HUES64 (cell line): Measurements from ENCODE around the gene ARHGAP15.
A peak's percentile ranks its signal among the peaks of the same experiment; 100 is the strongest.

Source experiments
- H3K27ac ChIP-seq: 2 replicates; pipeline ENCODE4 v1.7.0; 2013; ENCODE audit warnings: low read depth, low read length, inconsistent platforms
- H3K27me3 ChIP-seq: 2 replicates; pipeline ENCODE4 v1.6.1; 2013; ENCODE audit warnings: mild to moderate bottlenecking, low read length; ENCODE audit not compliant: insufficient read depth
- H3K36me3 ChIP-seq: 2 replicates; pipeline ENCODE4 v1.6.1; 2013; ENCODE audit warnings: mild to moderate bottlenecking, low read length; ENCODE audit not compliant: insufficient read depth
- H3K4me1 ChIP-seq: 2 replicates; pipeline ENCODE4 v1.6.1; 2013; ENCODE audit warnings: mild to moderate bottlenecking, low read length, moderate library complexity; ENCODE audit not compliant: insufficient read depth
- H3K4me3 ChIP-seq: 2 replicates; pipeline ENCODE4 v1.5.1; 2013; ENCODE audit warnings: mild to moderate bottlenecking, low read length, moderate library complexity
- H3K9ac ChIP-seq: 2 replicates; pipeline ENCODE4 v1.6.1; 2013; ENCODE audit warnings: mild to moderate bottlenecking, low read depth, low read length
- H3K9me3 ChIP-seq: 2 replicates; pipeline ENCODE4 v1.6.1; 2013; ENCODE audit warnings: low read depth, low read length; ENCODE audit not compliant: insufficient read depth
- WGBS: fragments of 150-250, 120-280 bp; methylation state at CpG from one replicate; pipeline ENCODE4 v1.1.7; 2013; ENCODE audit warnings: missing lambda C conversion rate; 5-methylcytosine and 5-hydroxymethylcytosine counted together

Gene ARHGAP15

GRCh38 chr2:143252138-143252907 lies 123.1 kb downstream of the ARHGAP15 start:
- WGBS, result 97% methylated on average over 4 of the region's 5 CpGs
- no peaks in the 10 kb centered on the region for H3K27me3 ChIP-seq

GRCh38 chr2:143254110-143254509 lies 124.9 kb downstream of the ARHGAP15 start:
- Histone ChIP-seq H3K9ac (no peak overlapping the region), H3K27me3 (no peaks in the 10 kb centered on the region), H3K36me3 (no peaks in the 10 kb centered on the region), H3K27ac (no peak overlapping the region), H3K4me3 (no peak overlapping the region), H3K9me3 (no peaks in the 10 kb centered on the region), H3K4me1 (peaks cover 13% of the 10 kb centered on the region)
- WGBS, result 70% methylated on average over 1 of the region's 1 CpG

More at GRCh38 chr2:143252138-143252907, 123.1 kb downstream of the ARHGAP15 start:
- Histone ChIP-seq H3K4me3 (no peak overlapping the region), H3K4me1 (no peaks in the 10 kb centered on the region), H3K36me3 (no peaks in the 10 kb centered on the region), H3K9me3 (no peaks in the 10 kb centered on the region), H3K27ac (no peak overlapping the region), H3K9ac (no peak overlapping the region)

DNA sequence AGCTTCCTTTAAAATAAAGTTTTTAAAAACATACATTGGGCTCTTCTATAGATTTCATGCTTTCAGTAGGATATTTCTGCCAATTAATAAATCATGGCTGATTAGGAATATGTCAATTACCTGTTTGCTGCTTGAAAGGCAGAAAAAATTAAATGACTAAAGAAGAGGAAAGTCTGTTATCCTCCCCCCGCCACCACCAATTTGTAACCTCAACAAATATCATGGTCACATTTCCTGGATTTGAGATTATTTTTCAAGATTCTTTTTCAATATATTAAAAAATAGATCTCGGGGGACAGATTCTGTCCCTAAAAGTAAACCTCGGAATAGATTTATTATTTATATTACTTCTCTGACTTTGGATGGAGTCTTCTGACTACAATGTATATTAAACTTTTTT lies 125.9 kb downstream of the ARHGAP15 start:
- peaks cover 15% of the 10 kb centered on the region for H3K4me1 ChIP-seq
- no peak overlapping the region for H3K9ac ChIP-seq
- WGBS, result no CpG with 5 or more reads among the region's 3 CpGs
- H3K4me3 ChIP-seq, result no peak overlapping the region
- no peaks in the 10 kb centered on the region for H3K27me3 ChIP-seq
- H3K27ac ChIP-seq, result no peak overlapping the region
- no peaks in the 10 kb centered on the region for H3K9me3 ChIP-seq
- H3K36me3 ChIP-seq, result no peaks in the 10 kb centered on the region

GRCh38 chr2:143255899-143256298 lies 126.7 kb downstream of the ARHGAP15 start:
- H3K9me3 ChIP-seq, result no peaks in the 10 kb centered on the region
- H3K27ac ChIP-seq, result no peak overlapping the region
- peaks cover 15% of the 10 kb centered on the region for H3K4me1 ChIP-seq
- no peaks in the 10 kb centered on the region for H3K36me3 ChIP-seq
- no peak overlapping the region for H3K4me3 ChIP-seq
- H3K9ac ChIP-seq, result no peak overlapping the region
- H3K27me3 ChIP-seq, result no peaks in the 10 kb centered on the region

- no peaks in the 10 kb centered on the region for H3K9me3 ChIP-seq
- H3K9ac ChIP-seq, result no peak overlapping the region
- H3K27me3 ChIP-seq, result no peaks in the 10 kb centered on the region
- no peaks in the 10 kb centered on the region for H3K36me3 ChIP-seq
- H3K4me1 ChIP-seq, result peaks cover 15% of the 10 kb centered on the region
- peak overlapping the region; percentile 63; the same call in 1 of the 2 replicates for H3K27ac ChIP-seq
- 88% methylated on average over 2 of the region's 3 CpGs for WGBS
- no peak overlapping the region for H3K4me3 ChIP-seq
These were observed 129.1 kb downstream of the ARHGAP15 start for GRCh38 chr2:143258126-143258892.

DNA sequence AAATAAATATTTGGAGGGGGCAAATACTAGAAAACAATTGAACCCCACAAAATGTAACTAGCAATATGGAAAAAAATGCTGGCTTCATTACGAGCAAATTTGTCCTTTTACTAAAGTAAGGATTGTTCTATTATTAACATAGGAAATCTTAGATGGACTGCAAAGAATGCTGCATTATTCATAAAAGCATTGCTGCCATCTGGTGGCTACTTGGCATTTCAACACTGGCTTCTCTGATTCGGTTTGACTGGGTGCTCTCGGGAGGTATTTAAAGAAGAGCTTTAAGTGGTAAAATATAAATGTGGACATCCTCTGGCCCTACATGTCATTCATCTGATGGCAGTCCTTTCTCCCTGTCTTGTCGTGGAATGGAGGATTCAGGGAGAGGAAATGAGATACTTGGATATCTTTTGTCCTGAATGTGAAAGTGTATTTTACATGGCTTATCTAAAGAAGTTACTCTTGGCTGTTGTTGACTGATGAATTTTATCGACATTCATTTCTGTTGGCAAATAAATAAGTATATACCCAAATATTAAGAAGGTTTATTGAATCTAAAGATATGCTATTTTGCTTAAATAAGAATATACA lies 130.2 kb downstream of the ARHGAP15 start:
- Histone ChIP-seq H3K27ac (no peak overlapping the region), H3K9ac (no peak overlapping the region), H3K4me3 (no peak overlapping the region), H3K27me3 (no peaks in the 10 kb centered on the region), H3K36me3 (no peaks in the 10 kb centered on the region), H3K9me3 (no peaks in the 10 kb centered on the region), H3K4me1 (peaks cover 15% of the 10 kb centered on the region)
- 6% methylated on average over 3 of the region's 5 CpGs for WGBS

DNA sequence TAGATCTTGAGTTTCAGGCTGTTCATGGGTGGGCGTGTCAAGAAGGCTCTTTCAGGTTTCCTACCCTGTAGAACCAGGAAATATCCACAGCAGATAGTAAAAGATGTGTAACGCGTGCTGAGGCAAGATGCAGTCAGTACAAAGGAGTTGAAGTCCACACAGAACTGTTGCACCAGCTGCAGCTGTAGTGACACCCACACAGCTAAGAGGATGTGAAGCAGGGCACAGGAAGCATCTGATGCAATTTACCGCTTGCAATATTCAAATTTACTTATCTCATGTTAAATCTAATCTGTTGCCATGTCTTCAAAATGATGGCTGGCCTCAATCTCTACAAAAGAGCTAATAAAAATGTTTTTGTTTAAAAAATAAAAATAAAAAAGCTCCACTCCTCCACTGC lies 132.8 kb downstream of the ARHGAP15 start:
- Histone ChIP-seq H3K36me3 (no peaks in the 10 kb centered on the region), H3K9ac (no peak overlapping the region), H3K4me3 (no peak overlapping the region), H3K9me3 (no peaks in the 10 kb centered on the region), H3K27me3 (no peaks in the 10 kb centered on the region), H3K27ac (no peak overlapping the region), H3K4me1 (peaks cover 15% of the 10 kb centered on the region)
- 95% methylated on average over 4 of the region's 4 CpGs for WGBS

DNA sequence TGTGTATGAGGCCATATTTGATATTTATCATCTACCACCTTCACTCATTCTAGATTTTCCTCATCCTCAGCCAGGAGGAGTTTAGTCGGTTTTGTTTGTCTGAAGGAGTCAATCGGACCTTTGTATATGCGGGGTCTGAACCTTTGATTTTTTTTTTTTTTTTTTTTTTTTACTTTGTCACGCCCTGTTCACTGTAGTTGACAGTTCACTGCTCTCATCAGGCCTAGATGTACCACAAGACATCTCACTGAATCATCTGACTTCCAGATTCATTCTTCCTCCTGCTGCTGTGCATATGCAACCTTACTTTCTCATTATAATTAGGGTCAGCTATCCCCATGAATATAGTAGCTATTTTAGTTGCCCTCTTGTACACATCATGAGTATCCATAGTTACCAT lies 133.2 kb downstream of the ARHGAP15 start:
- H3K4me1 ChIP-seq, result peaks cover 15% of the 10 kb centered on the region
- no peak overlapping the region for H3K4me3 ChIP-seq
- no peaks in the 10 kb centered on the region for H3K36me3 ChIP-seq
- H3K9me3 ChIP-seq, result no peaks in the 10 kb centered on the region
- no peaks in the 10 kb centered on the region for H3K27me3 ChIP-seq
- no peak overlapping the region for H3K27ac ChIP-seq
- WGBS, result 93% methylated on average over 4 of the region's 4 CpGs
- no peak overlapping the region for H3K9ac ChIP-seq

- no peaks in the 10 kb centered on the region for H3K27me3 ChIP-seq
- H3K36me3 ChIP-seq, result no peaks in the 10 kb centered on the region
- no peak overlapping the region for H3K27ac ChIP-seq
- no peak overlapping the region for H3K9ac ChIP-seq
- H3K4me3 ChIP-seq, result no peak overlapping the region
- WGBS, result 94% methylated on average over 2 of the region's 2 CpGs
- no peaks in the 10 kb centered on the region for H3K9me3 ChIP-seq
- peaks cover 12% of the 10 kb centered on the region for H3K4me1 ChIP-seq
These were observed 133.9 kb downstream of the ARHGAP15 start for GRCh38 chr2:143263066-143263625.

- WGBS, result 100% methylated on average over 1 of the region's 2 CpGs
- Histone ChIP-seq H3K27me3 (no peaks in the 10 kb centered on the region), H3K36me3 (no peaks in the 10 kb centered on the region), H3K9ac (no peak overlapping the region), H3K4me3 (no peak overlapping the region), H3K9me3 (no peaks in the 10 kb centered on the region), H3K27ac (no peak overlapping the region), H3K4me1 (no peaks in the 10 kb centered on the region)
These were observed 135.6 kb downstream of the ARHGAP15 start for GRCh38 chr2:143264851-143265250.

DNA sequence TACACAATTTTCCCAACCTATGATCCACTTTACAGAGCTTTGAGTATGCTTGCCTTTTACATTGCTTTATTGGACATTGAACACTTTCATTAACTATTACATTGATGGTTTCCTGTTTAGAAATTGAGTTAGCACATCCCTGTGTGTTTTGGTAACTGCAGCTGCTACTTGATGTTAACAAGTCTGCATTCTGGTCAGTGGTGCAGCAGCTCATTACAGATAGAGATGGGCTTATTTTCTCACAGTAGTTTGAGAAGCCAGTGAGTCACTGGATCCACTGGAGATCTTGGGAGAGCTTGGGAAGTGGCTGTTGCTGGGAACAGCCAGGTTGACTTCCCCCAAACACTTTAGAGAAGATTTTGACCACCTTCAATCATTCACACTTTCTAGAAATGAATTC lies 150.5 kb downstream of the ARHGAP15 start:
- H3K4me1 ChIP-seq, result no peaks in the 10 kb centered on the region
- no peaks in the 10 kb centered on the region for H3K9me3 ChIP-seq
- no peak overlapping the region for H3K9ac ChIP-seq
- no peak overlapping the region for H3K4me3 ChIP-seq
- no peaks in the 10 kb centered on the region for H3K27me3 ChIP-seq
- H3K36me3 ChIP-seq, result no peaks in the 10 kb centered on the region
- H3K27ac ChIP-seq, result no peak overlapping the region
